ENCODE results near the gene ERC2. TPM values are rescaled to one million over a fixed set of nuclear protein-coding genes. Genes with fewer than 3 reads are reported as not detected.

Gene ERC2
- total and polyA plus RNA-seq, 7 donors, result 0.52 to 5.7 (median 1.2) TPM; not detected in 2

GRCh38 chr3:55895897-55896566, 572.2 kb downstream of the ERC2 start:
- no peak for TF ChIP-seq EP300 (IDR thresholded peaks at IDR 0.05)
- no peak for TF ChIP-seq POLR2AphosphoS5 (IDR thresholded peaks at IDR 0.05)
- no peak for TF ChIP-seq CTCF (IDR thresholded peaks at IDR 0.05)
- TF ChIP-seq POLR2A (IDR thresholded peaks at IDR 0.05), result no peak
- Histone ChIP-seq H3K9me3 (no peaks in the 10 kb centered on the region), H3K36me3 (no peaks in the 10 kb centered on the region), H3K4me1 (no peaks in the 10 kb centered on the region), H3K27me3 (no peaks in the 10 kb centered on the region), H3K27ac (no peak overlapping the region), H3K4me3 (no peak overlapping the region)
- WGBS, 2 donors, result 75 to 95% methylated on average over 5 of the region's 5 CpGs
- no peak for DNase-seq
- intact Hi-C loops (cut with DNase I), result no loop called here

DNA sequence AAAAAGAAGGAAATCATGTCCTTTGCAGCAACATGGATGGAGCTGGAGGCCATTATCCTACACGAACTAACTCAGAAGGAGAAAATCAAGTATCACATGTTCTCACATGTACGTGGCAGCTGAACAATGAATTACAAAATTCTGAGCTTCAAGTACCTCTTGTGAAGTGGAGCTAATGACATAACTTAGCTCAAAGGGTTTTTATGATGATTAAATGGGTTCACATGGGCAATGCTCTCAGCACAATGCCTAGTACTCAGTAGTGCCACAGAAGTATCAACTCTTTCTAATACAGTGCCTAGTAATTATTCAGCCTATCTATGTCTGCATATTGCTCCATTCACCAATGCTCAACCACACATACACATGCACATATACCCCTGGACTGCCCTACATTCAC, 573.7 kb downstream of the ERC2 start:
- Histone ChIP-seq H3K9me3 (no peaks in the 10 kb centered on the region), H3K27ac (no peak overlapping the region), H3K36me3 (no peaks in the 10 kb centered on the region), H3K4me3 (no peak overlapping the region), H3K27me3 (no peaks in the 10 kb centered on the region), H3K4me1 (no peaks in the 10 kb centered on the region)
- intact Hi-C loops (cut with DNase I), result no loop called here
- no peak for TF ChIP-seq EP300 (IDR thresholded peaks at IDR 0.05)
- TF ChIP-seq POLR2A (IDR thresholded peaks at IDR 0.05), result no peak
- TF ChIP-seq POLR2AphosphoS5 (IDR thresholded peaks at IDR 0.05), result no peak
- no peak for TF ChIP-seq CTCF (IDR thresholded peaks at IDR 0.05)
- no peak for DNase-seq
- WGBS, 2 donors, result 90 to 91% methylated on average over 2 of the region's 2 CpGs

DNA sequence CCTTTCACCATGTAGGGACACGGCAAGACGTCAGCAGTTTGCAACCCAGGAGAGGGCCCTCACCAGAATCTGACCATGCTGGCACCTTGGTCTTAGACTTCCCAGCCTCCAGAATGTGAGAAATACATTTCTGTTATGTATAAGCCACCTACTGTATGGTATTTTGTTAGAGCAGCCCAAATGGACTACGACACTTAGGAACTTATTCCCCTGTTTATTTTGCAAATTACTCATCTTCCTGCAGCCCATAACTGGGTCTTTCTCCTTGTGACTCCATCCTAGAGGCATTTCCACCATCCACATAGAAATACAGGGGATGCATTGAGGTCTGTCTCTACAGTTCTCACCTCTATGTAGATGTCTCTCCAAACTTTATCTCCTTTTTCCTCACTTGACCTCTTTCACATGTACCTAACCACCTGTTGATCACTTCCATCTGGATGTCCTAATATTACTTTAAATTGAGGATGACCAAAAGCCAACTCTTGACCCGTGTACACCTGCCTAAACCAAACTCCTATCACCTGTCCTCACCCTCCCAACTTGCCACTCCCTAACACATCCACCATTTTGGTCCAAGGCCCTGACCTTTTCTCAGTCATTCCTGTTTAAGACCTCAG, 575.1 kb downstream of the ERC2 start:
- TF ChIP-seq POLR2A (IDR thresholded peaks at IDR 0.05), result no peak
- TF ChIP-seq CTCF (IDR thresholded peaks at IDR 0.05), result no peak
- no peak for TF ChIP-seq EP300 (IDR thresholded peaks at IDR 0.05)
- no peak for TF ChIP-seq POLR2AphosphoS5 (IDR thresholded peaks at IDR 0.05)
- 68 to 84% methylated on average over 4 of the region's 4 CpGs for WGBS, 2 donors
- intact Hi-C loops (cut with DNase I), result no loop called here

GRCh38 chr3:55891106-55891505, 577.2 kb downstream of the ERC2 start:
- Histone ChIP-seq H3K4me1 (no peaks in the 10 kb centered on the region), H3K27ac (no peak overlapping the region), H3K9me3 (no peaks in the 10 kb centered on the region), H3K4me3 (no peak overlapping the region), H3K27me3 (no peaks in the 10 kb centered on the region), H3K36me3 (no peaks in the 10 kb centered on the region)
- intact Hi-C loops (cut with DNase I), result no loop called here
- WGBS, 2 donors, result 78 to 85% methylated on average over 2 of the region's 2 CpGs
- TF ChIP-seq EP300 (IDR thresholded peaks at IDR 0.05) (no peak), POLR2AphosphoS5 (IDR thresholded peaks at IDR 0.05) (no peak), CTCF (IDR thresholded peaks at IDR 0.05) (no peak), POLR2A (IDR thresholded peaks at IDR 0.05) (no peak)
- DNase-seq, result no peak

More for the DNA sequence above, 575.1 kb downstream of the ERC2 start:
- Histone ChIP-seq H3K9me3 (no peaks in the 10 kb centered on the region), H3K27me3 (no peaks in the 10 kb centered on the region), H3K36me3 (no peaks in the 10 kb centered on the region), H3K4me1 (no peaks in the 10 kb centered on the region), H3K27ac (no peak overlapping the region), H3K4me3 (no peak overlapping the region)
- no peak for DNase-seq
